GM12878 (cell line): ENCODE measurements around the gene ZBTB49. TPM values are rescaled to one million over a fixed set of nuclear protein-coding genes. Genes with fewer than 3 reads are reported as not detected.

Source experiments
- ATAC-seq: fragments of 200-7000 bp; cut with Tn5 transposase; 3 replicates; pipeline ENCODE4 v1.9.1; 2020; ENCODE audit warnings: mild to moderate bottlenecking, moderate library complexity
- BruUV-seq: library from RNA; stranded (reverse); fragments of 400-500 nt; replicated peaks from 2 replicates; lab custom pipeline; 2021; lab: Mats Ljungman, UMichigan
- CTCF ChIA-PET: fragments of 300-600 bp; sonication (Branson Sonifier 250); formaldehyde crosslinking; extraction: SDS; loops from one replicate; lab custom pipeline; 2021; ENCODE audit warnings: inconsistent platforms; lab: Yijun Ruan, JAX
- POLR2A ChIA-PET: fragments of 350-600 bp; formaldehyde crosslinking; extraction: SDS; loops from one replicate; lab custom pipeline; 2021; ENCODE audit warnings: inconsistent platforms; lab: Charles Lee
- RAD21 ChIA-PET: fragments of 300-600 bp; sonication (Branson Sonifier 250); formaldehyde crosslinking; loops from one replicate; lab custom pipeline; 2023; ENCODE audit warnings: antibody characterized with exemption; ENCODE audit not compliant: unreplicated experiment; lab: Charles Lee
- SMC1A ChIA-PET: fragments of 300-600 bp; sonication (Branson Sonifier 250); formaldehyde crosslinking; loops from one replicate; lab custom pipeline; 2023; ENCODE audit not compliant: unreplicated experiment, uncharacterized antibody; lab: Charles Lee
- DNase-seq: peaks from one replicate; pipeline ENCODE4 v3.0.0-alpha.2; 2011; ENCODE audit warnings: low read depth, low spot score
- FAIRE-seq: peaks from 3 replicates; lab custom pipeline; 2011; peaks lifted over from hg19 to GRCh38; lab: Jason Lieb, UNC
- H2AFZ ChIP-seq: 2 replicates; pipeline ENCODE4 v1.6.0; 2011; ENCODE audit warnings: low read depth, low read length, control low read depth; ENCODE audit not compliant: control insufficient read depth
- H3K27ac ChIP-seq: 2 replicates; pipeline ENCODE4 v1.5.1; 2011; ENCODE audit warnings: control low read depth; ENCODE audit not compliant: control insufficient read depth, insufficient read depth
- H3K27me3 ChIP-seq, 2 experiments: replicated peaks in 1 of 2; 2 replicates each; pipeline versions ENCODE4 v1.6.0 to v1.6.1; 2011; ENCODE audit warnings: low read length in 1 of 2; ENCODE audit not compliant: control insufficient read depth in 2 of 2, insufficient read depth in 2 of 2
- H3K36me3 ChIP-seq, 2 experiments: 2 replicates each; pipeline ENCODE4 v1.5.1; 2011; ENCODE audit warnings: low read length in 1 of 2; ENCODE audit not compliant: control insufficient read depth in 2 of 2, insufficient read depth in 2 of 2
- H3K4me1 ChIP-seq: 2 replicates; pipeline ENCODE4 v1.6.1; 2011; ENCODE audit warnings: mild to moderate bottlenecking, low read length, moderate library complexity, mixed read lengths; ENCODE audit not compliant: control insufficient read depth, insufficient read depth
- H3K4me2 ChIP-seq: 2 replicates; pipeline ENCODE4 v1.6.0; 2011; ENCODE audit warnings: control low read depth; ENCODE audit not compliant: control insufficient read depth, insufficient read depth
- H3K4me3 ChIP-seq: fragments of 200-600 bp; sonication (generic); 2 replicates; pipeline ENCODE4 v1.5.1; 2016
- H3K79me2 ChIP-seq: 2 replicates; pipeline ENCODE4 v1.6.0; 2011; ENCODE audit warnings: low read length; ENCODE audit not compliant: control insufficient read depth, insufficient read depth
- H3K9ac ChIP-seq: 2 replicates; pipeline ENCODE4 v1.8.0; 2011; ENCODE audit warnings: low read length, control low read depth, mixed read lengths; ENCODE audit not compliant: control insufficient read depth, insufficient read depth
- H3K9me3 ChIP-seq: replicated peaks from 3 replicates; pipeline ENCODE4 v1.5.1; 2011; ENCODE audit warnings: mild to moderate bottlenecking, low read length; ENCODE audit not compliant: control insufficient read depth, insufficient read depth
- H4K20me1 ChIP-seq: 2 replicates; pipeline ENCODE4 v1.6.0; 2011; ENCODE audit not compliant: control insufficient read depth, insufficient read depth
- FOXM1 ChIP-seq: IDR thresholded peaks from 2 replicates; pipeline ENCODE4 v1.6.1; 2012; ENCODE audit warnings: low read depth, mild to moderate bottlenecking, inconsistent platforms, low read length, moderate library complexity
- RAD21 ChIP-seq: IDR thresholded peaks from 2 replicates; pipeline ENCODE4 v1.6.1; 2011; ENCODE audit warnings: mild to moderate bottlenecking, low read depth, low read length, moderate library complexity; ENCODE audit not compliant: insufficient read depth
- RUNX3 ChIP-seq: IDR thresholded peaks from 2 replicates; pipeline ENCODE4 v1.6.1; 2012; ENCODE audit warnings: low read length, inconsistent platforms
- SMC3 ChIP-seq: IDR thresholded peaks from 2 replicates; pipeline ENCODE4 v1.6.1; 2011; ENCODE audit warnings: low read length, improper control_type of control experiment, borderline replicate concordance
- YY1 ChIP-seq: IDR thresholded peaks from 2 replicates; pipeline ENCODE4 v1.6.1; 2011; ENCODE audit warnings: low read depth, mild to moderate bottlenecking, low read length
- WGBS: methylation state at CpG from one replicate; pipeline ENCODE4 v1.1.6; 2016; ENCODE audit warnings: low lambda C conversion rate; ENCODE audit not compliant: insufficient replicate concordance, insufficient coverage; ENCODE audit errors: missing lambda C conversion rate; 5-methylcytosine and 5-hydroxymethylcytosine counted together
- in situ Hi-C: fragments of 300-500 bp; cut with MboI; formaldehyde crosslinking; loops from 9 replicates; pipeline ENCODE4 v1.14.3; 2018; ENCODE audit warnings: mixed read lengths
- intact Hi-C: fragments of 100-400 bp; cut with micrococcal nuclease; formaldehyde crosslinking; loops from one replicate; pipeline ENCODE4 v1.14.2; 2022; ENCODE audit not compliant: unreplicated experiment
- polyA plus RNA-seq, 11 experiments: library from polyadenylated mRNA; depleted of rRNA in 4 of 11; unstranded in 6 of 11; stranded (reverse) in 5 of 11; fragments of >200 nt; fragmentation: Nextera tagmentation in 4 of 11; fragmentation: Illumina TruSeq in 1 of 11; extraction: Ambion mirVana in 4 of 11; extraction: Trizol in 1 of 11; gene quantifications; 1 replicate in 1 of 11; 2 replicates in 10 of 11; pipeline versions ENCODE4 v1.2.1 to v1.2.3, GENCODE V29; 2011 to 2016; ENCODE audit warnings: inconsistent platforms in 2 of 11, missing spikeins in 2 of 11, low read depth in 1 of 11
- total RNA-seq, 4 experiments: library from RNA; depleted of rRNA in 3 of 4; stranded (reverse); fragments of >200 nt in 3 of 4; fragmentation: Illumina TruSeq in 1 of 4; extraction: Trizol in 1 of 4; gene quantifications; 2 replicates each; pipeline versions ENCODE4 v1.2.1 to v1.2.3, GENCODE V29; 2013 to 2021
- TF ChIP-seq, protein P1 (sequence below), 3 experiments: IDR thresholded peaks in 2 of 3; conservative IDR thresholded peaks in 1 of 3; 2 replicates each; pipeline ENCODE4 v1.5.1; 2011; ENCODE audit warnings: low read depth in 3 of 3, low read length in 3 of 3, mild to moderate bottlenecking in 3 of 3, control low read depth in 2 of 3, moderate library complexity in 2 of 3, inconsistent platforms in 1 of 3, mixed read lengths in 1 of 3; ENCODE audit not compliant: control insufficient read depth in 2 of 3, insufficient read depth in 1 of 3; ENCODE audit errors: extremely low read depth in 1 of 3
- TF ChIP-seq, protein P2 (sequence below): IDR thresholded peaks from 2 replicates; pipeline ENCODE4 v1.6.1; 2012; ENCODE audit warnings: low read depth, low read length, improper control_type of control experiment
- TF ChIP-seq, protein P3 (sequence below): fragments of 450-650 bp; IDR thresholded peaks from 2 replicates; pipeline ENCODE4 v1.6.1; 2017; ENCODE audit warnings: mild to moderate bottlenecking, low read depth, inconsistent platforms; ENCODE audit not compliant: poor library complexity, severe bottlenecking
- TF ChIP-seq, protein P4 (sequence below): IDR thresholded peaks from 2 replicates; pipeline ENCODE4 v1.6.1; 2011; ENCODE audit warnings: borderline replicate concordance, low read depth, mild to moderate bottlenecking, moderate library complexity, mixed read lengths, low read length; ENCODE audit not compliant: insufficient read depth; ENCODE audit errors: extremely low read length

The ZBTB49 gene
- total and polyA plus RNA-seq, 10 of the 15 experiments (the other 5 are each of a cell fraction or from before 2014, with no cell fraction given): 0.37 to 4.8 (median 4.1) TPM

DNA sequence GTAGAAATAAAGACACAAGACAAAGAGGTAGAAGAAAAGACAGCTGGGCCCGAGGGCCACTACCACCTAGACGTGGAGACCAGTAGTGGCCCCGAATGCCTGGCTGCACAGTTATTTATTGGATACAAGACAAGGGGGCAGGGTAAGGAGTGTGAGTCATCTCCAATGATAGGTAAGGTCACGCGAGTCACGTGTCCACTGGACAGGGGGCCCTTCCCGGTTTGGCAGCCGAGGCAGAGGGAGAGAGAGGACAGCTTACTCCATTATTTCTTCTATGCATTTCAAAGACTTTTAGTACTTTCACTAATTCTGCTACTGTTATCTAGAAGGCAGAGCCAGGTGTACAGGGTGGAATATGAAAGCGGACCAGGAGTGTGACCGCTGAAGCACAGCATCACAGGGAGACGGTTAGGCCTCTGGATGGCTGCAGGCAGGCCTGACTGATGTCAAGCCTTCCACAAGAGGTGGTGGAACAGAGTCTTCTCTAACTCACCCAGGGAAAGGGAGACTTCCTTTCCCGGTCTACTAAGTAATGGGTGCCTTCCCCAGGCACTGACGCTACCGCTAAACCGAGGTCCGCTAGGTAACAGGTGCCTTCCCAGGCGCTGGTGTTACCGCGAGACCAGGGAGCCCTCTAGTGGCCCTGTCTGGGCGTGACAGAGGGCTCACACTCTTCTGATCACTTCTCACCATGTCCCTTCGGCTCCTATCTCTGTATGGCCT lies 44.9 kb downstream of the ZBTB49 start:
- in situ Hi-C loops: loop anchor here (5.0 to 25.0 kb wide), 2 partner anchors 83 to 348 kb away; no protein-coding TSS in a partner anchor
- peak; percentile 91 for FAIRE-seq

More for the DNA sequence above, 44.9 kb downstream of the ZBTB49 start:
- SMC1A ChIA-PET: interaction anchor here (0.7 kb wide), 1 partner anchor 550 kb away, joined by 3 read pairs; no protein-coding TSS in a partner anchor
- TF ChIP-seq, protein P1, sequence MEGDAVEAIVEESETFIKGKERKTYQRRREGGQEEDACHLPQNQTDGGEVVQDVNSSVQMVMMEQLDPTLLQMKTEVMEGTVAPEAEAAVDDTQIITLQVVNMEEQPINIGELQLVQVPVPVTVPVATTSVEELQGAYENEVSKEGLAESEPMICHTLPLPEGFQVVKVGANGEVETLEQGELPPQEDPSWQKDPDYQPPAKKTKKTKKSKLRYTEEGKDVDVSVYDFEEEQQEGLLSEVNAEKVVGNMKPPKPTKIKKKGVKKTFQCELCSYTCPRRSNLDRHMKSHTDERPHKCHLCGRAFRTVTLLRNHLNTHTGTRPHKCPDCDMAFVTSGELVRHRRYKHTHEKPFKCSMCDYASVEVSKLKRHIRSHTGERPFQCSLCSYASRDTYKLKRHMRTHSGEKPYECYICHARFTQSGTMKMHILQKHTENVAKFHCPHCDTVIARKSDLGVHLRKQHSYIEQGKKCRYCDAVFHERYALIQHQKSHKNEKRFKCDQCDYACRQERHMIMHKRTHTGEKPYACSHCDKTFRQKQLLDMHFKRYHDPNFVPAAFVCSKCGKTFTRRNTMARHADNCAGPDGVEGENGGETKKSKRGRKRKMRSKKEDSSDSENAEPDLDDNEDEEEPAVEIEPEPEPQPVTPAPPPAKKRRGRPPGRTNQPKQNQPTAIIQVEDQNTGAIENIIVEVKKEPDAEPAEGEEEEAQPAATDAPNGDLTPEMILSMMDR (IDR thresholded peaks at IDR 0.05 in 2 of 3, conservative IDR thresholded peaks at IDR 0.05 in 1 of 3; ENCODE audit: control insufficient read depth in 2 of 3, extremely low read depth in 1 of 3, insufficient read depth in 1 of 3, low read depth in 3 of 3, low read length in 3 of 3): peak; percentile 79 to 90 (median 88)
- TF ChIP-seq, protein P2, sequence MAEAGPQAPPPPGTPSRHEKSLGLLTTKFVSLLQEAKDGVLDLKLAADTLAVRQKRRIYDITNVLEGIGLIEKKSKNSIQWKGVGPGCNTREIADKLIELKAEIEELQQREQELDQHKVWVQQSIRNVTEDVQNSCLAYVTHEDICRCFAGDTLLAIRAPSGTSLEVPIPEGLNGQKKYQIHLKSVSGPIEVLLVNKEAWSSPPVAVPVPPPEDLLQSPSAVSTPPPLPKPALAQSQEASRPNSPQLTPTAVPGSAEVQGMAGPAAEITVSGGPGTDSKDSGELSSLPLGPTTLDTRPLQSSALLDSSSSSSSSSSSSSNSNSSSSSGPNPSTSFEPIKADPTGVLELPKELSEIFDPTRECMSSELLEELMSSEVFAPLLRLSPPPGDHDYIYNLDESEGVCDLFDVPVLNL: no peak
- TF ChIP-seq RUNX3: 0 out of 2 replicates have a peak, but pooled peaks have one; percentile 21
- TF ChIP-seq SMC3: peak; percentile 67
- TF ChIP-seq RAD21: peak; percentile 86
- TF ChIP-seq, protein P3, sequence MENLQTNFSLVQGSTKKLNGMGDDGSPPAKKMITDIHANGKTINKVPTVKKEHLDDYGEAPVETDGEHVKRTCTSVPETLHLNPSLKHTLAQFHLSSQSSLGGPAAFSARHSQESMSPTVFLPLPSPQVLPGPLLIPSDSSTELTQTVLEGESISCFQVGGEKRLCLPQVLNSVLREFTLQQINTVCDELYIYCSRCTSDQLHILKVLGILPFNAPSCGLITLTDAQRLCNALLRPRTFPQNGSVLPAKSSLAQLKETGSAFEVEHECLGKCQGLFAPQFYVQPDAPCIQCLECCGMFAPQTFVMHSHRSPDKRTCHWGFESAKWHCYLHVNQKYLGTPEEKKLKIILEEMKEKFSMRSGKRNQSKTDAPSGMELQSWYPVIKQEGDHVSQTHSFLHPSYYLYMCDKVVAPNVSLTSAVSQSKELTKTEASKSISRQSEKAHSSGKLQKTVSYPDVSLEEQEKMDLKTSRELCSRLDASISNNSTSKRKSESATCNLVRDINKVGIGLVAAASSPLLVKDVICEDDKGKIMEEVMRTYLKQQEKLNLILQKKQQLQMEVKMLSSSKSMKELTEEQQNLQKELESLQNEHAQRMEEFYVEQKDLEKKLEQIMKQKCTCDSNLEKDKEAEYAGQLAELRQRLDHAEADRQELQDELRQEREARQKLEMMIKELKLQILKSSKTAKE: no peak
- 0 out of 2 replicates have a peak, but pooled peaks have one; percentile 20 for TF ChIP-seq YY1
- TF ChIP-seq, protein P4, sequence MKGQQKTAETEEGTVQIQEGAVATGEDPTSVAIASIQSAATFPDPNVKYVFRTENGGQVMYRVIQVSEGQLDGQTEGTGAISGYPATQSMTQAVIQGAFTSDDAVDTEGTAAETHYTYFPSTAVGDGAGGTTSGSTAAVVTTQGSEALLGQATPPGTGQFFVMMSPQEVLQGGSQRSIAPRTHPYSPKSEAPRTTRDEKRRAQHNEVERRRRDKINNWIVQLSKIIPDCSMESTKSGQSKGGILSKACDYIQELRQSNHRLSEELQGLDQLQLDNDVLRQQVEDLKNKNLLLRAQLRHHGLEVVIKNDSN: no peak
- no peak for TF ChIP-seq FOXM1
- Histone ChIP-seq H2AFZ (peak overlapping the region; percentile 46), H3K4me2 (no peak overlapping the region; the same call in 1 of the 2 replicates), H3K4me3 (no peak overlapping the region), H3K27me3 (no peaks in the 10 kb centered on the region), H3K9me3 (no peaks in the 10 kb centered on the region), H3K4me1 (peaks cover 3% of the 10 kb centered on the region; the same call in 1 of the 2 replicates), H4K20me1 (no peaks in the 10 kb centered on the region), H3K9ac (no peak overlapping the region), H3K36me3 (no peaks in the 10 kb centered on the region), H3K79me2 (no peaks in the 10 kb centered on the region), H3K27ac (no peak overlapping the region)
- DNase-seq (no peak), ATAC-seq (peak; percentile 97)
- intact Hi-C loops: loop anchor here (1.0 to 2.0 kb wide), 2 partner anchors 74 to 83 kb away; no protein-coding TSS in a partner anchor
- no TSS peak for BruUV-seq
- RAD21 ChIA-PET: interaction anchor here (0.7 to 2.3 kb wide), 3 partner anchors 75 to 86 kb away, joined by 3 to 8 read pairs (median 3); no protein-coding TSS in a partner anchor
- 52% methylated on average over 21 of the region's 21 CpGs for WGBS
- CTCF ChIA-PET: interaction anchor here (1.0 to 8.7 kb wide), 5 partner anchors 71 to 86 kb away, joined by 3 to 58 read pairs (median 14); no protein-coding TSS in a partner anchor
- POLR2A ChIA-PET: no interaction called here
